WTC11 (cell line): Measurements from ENCODE around the gene HDAC10. TPM values are rescaled to one million over a fixed set of nuclear protein-coding genes. Genes with fewer than 3 reads are reported as not detected.

Experiments
- AFF4 ChIP-seq: sonication (generic); formaldehyde crosslinking; IDR thresholded peaks from 2 replicates; pipeline ENCODE4 v1.8.1; 2023; ENCODE audit warnings: mild to moderate bottlenecking, missing genetic modification reagents, borderline replicate concordance
- CTCF ChIP-seq: fragments of 200-600 bp; IDR thresholded peaks from 2 replicates; pipeline ENCODE4 v1.8.0; 2022; ENCODE audit warnings: antibody characterized with exemption
- E2F5 ChIP-seq: sonication (generic); formaldehyde crosslinking; IDR thresholded peaks from 2 replicates; pipeline ENCODE4 v1.8.1; 2022; ENCODE audit warnings: mild to moderate bottlenecking, moderate library complexity, missing genetic modification reagents
- ERG ChIP-seq: fragments of 250-450 bp; sonication (Bioruptor Pico); IDR thresholded peaks from 2 replicates; pipeline ENCODE4 v1.8.0; 2021; ENCODE audit warnings: mild to moderate bottlenecking
- FOXK1 ChIP-seq: sonication (generic); formaldehyde crosslinking; IDR thresholded peaks from 2 replicates; pipeline ENCODE4 v1.8.0; 2022; ENCODE audit warnings: mild to moderate bottlenecking, moderate library complexity, missing genetic modification reagents
- GTF2I ChIP-seq: fragments of 250-450 bp; sonication (Bioruptor Pico); conservative IDR thresholded peaks from 2 replicates; pipeline ENCODE4 v1.4.0; 2021; ENCODE audit warnings: mild to moderate bottlenecking
- STAT6 ChIP-seq: sonication (generic); formaldehyde crosslinking; conservative IDR thresholded peaks from 2 replicates; pipeline ENCODE4 v1.8.1; 2023; ENCODE audit warnings: mild to moderate bottlenecking, low read depth, missing genetic modification reagents, moderate library complexity
- TEAD1 ChIP-seq: sonication (generic); formaldehyde crosslinking; IDR thresholded peaks from 2 replicates; pipeline ENCODE4 v1.8.0; 2022; ENCODE audit warnings: mild to moderate bottlenecking, missing genetic modification reagents
- TP53 ChIP-seq: sonication (generic); formaldehyde crosslinking; IDR thresholded peaks from 2 replicates; pipeline ENCODE4 v1.8.1; 2023; ENCODE audit warnings: mild to moderate bottlenecking, missing genetic modification reagents
- USF2 ChIP-seq: sonication (generic); formaldehyde crosslinking; IDR thresholded peaks from 2 replicates; pipeline ENCODE4 v1.8.1; 2023; ENCODE audit warnings: mild to moderate bottlenecking, missing genetic modification reagents, moderate library complexity
- ZNF121 ChIP-seq: sonication (generic); formaldehyde crosslinking; IDR thresholded peaks from 2 replicates; pipeline ENCODE4 v1.8.0; 2023; ENCODE audit warnings: missing genetic modification reagents
- ZNF396 ChIP-seq: fragments of 250-450 bp; sonication (Bioruptor Pico); IDR thresholded peaks from 2 replicates; pipeline ENCODE4 v1.8.0; 2021; ENCODE audit warnings: mild to moderate bottlenecking, moderate library complexity, borderline replicate concordance
- ZNF423 ChIP-seq: fragments of 250-450 bp; sonication (Bioruptor Pico); IDR thresholded peaks from 2 replicates; pipeline ENCODE4 v2.1.2; 2022; ENCODE audit warnings: mild to moderate bottlenecking, moderate library complexity
- ZNF425 ChIP-seq: fragments of 250-450 bp; sonication (Bioruptor Pico); conservative IDR thresholded peaks from 2 replicates; pipeline ENCODE4 v1.9.0; 2021; ENCODE audit warnings: mild to moderate bottlenecking
- total RNA-seq: library from RNA; stranded (reverse); gene quantifications from 3 replicates; pipeline ENCODE4 v1.2.3, GENCODE V29; 2021

HDAC10 gene
- total RNA-seq, 1 experiment from 2014 or later = 40.9 TPM

- TF ChIP-seq CTCF (no peak), ZNF425 (CRISPR knock-in tag) (no peak), ZNF121 (CRISPR knock-in tag) (no peak), AFF4 (CRISPR knock-in tag) (no peak), E2F5 (CRISPR knock-in tag) (no peak), ZNF423 (no peak), FOXK1 (CRISPR knock-in tag) (no peak), TP53 (CRISPR knock-in tag) (no peak), GTF2I (CRISPR knock-in tag) (no peak), STAT6 (CRISPR knock-in tag) (no peak), TEAD1 (CRISPR knock-in tag) (no peak), ZNF396 (no peak), ERG (CRISPR knock-in tag) (no peak), USF2 (CRISPR knock-in tag) (no peak)
Observed at GRCh38 chr22:50298266-50298637, 47.2 kb upstream of the HDAC10 start (continued).
